ENCODE results near the gene CDC5L.
"Not testable (repeated sequence)": the region's sequence is repeated elsewhere in the genome, so short reads cannot be mapped to it uniquely, and the experiment has no call there.

The CDC5L gene

GRCh38 chr6:44415873-44416502 is 28.5 kb downstream of the CDC5L start:
- peak; percentile 14 for DNase-seq

DNA sequence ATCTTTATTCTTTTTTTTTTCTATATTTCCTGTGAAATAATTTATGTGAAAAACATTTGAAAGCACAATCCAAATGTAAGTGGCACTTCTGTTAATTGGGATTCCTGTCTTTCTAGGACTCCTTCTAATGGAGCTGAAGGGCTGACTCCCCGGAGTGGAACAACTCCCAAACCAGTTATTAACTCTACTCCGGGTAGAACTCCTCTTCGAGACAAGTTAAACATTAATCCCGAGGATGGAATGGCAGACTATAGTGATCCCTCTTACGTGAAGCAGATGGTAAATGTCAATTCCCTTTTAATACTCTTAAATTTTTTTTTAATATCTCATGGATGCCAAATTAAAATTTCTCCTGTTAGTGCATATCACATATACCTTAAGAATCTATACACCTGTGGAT is 35.0 kb downstream of the CDC5L start:
- no peak for DNase-seq

DNA sequence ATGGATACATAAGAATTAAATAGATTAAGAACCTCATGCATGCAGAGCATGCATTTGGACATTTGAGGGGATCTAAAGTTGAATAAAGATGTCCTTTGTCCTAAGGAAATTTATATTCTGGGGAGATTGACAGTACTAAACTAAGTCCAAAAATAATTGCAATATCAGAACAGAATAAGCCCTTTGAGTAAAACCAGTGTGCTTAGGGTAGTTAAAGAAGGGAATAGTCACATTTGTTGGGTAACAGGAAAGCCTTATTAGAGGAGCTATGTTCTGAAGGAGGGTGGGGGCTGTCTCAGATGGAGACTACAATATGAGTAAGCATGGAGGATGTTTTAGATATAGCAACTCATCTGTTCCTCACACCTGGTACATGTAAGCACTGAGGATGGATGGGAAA is 35.8 kb downstream of the CDC5L start:
- DNase-seq = no peak

DNA sequence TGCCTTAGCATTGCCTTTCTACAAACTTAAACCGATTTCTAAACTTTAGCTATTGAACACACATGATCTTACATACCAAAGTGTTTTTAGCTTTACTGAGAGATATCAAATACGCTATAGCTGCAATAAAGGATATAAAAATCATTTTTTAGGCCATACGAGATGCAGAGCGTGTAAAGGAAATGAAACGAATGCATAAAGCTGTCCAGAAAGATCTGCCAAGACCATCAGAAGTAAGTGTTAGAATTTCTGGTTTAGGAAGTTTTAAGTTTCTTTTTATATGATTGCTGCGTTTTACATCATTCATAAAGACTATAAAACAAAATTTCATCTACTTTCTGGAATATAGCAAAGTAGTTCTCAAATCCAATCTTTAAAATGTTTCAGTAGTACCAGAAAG is 38.4 kb downstream of the CDC5L start:
- no peak for DNase-seq

GRCh38 chr6:44428682-44429081 is 41.2 kb downstream of the CDC5L start:
- peak; percentile 40 for DNase-seq

DNA sequence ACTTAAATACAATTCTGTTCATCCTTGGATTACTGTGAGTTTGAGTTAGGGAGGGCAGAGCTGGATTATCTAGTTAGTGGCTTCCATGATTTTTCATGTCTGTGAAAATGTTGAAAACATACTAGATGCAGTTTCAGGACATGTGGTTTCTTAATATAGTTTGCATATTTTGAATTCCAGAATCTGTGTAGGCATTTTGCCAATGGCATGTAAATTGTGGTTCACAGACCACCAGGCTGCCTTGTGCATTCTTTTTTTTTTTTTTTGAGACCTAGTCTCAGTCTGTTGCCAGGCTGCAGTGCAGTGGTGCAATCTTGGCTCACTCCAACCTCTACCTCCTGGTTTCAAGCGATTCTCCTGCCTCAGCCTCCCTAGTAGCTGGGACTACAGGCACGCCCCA is 42.8 kb downstream of the CDC5L start:
- peak; percentile 89 for DNase-seq

DNA sequence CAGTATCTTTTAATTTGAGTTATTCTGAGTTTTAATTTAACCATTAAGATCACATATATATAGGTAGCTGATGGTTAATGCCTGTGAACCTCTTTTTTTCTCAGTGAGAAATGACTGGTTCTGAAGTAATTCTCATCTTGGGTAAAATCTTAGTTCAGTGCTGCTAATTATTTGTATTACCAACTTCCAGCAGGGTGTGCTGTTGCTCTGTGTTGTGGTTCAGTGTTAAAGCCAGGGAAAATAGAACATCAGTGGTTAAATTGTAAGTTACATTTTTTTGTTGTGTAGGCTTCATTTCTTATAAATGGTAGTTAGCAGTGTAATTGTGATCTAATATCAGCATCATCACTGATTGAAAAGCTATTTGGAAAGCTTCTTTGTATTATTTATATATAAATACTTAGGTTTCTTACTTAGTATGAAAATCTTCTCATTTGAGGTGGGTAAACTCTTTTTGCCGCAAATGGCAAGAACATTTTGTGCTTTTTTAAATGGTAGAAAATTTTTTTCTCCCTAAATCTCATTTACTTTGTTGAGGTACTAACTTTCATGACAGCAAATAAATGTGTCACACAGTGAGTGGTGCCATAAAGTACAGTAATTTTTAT is 43.7 kb downstream of the CDC5L start:
- DNase-seq = peak; percentile 80

DNA sequence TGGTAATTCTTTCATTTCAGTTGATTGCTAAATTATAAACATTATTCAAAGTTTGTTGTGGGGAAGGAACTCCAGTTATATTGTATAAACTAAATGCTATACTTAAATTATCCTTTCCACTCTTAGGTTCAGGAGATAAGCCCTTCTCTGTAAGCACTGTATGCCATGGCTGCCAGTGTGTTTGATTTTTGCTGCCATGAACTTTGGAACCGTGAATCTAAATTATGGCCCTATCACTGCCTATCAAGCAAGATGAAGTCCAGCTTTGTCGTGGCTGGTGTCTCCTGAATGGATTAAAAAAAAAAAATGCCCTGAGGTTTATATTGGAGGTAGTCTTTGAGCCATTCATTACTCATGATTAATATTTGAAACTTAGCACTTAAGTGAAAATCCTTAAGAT is 44.7 kb downstream of the CDC5L start:
- DNase-seq = no peak

GRCh38 chr6:44432726-44433125 is 45.2 kb downstream of the CDC5L start:
- DNase-seq = no peak

GRCh38 chr6:44435500-44435899 is 48.0 kb downstream of the CDC5L start:
- DNase-seq = no peak

DNA sequence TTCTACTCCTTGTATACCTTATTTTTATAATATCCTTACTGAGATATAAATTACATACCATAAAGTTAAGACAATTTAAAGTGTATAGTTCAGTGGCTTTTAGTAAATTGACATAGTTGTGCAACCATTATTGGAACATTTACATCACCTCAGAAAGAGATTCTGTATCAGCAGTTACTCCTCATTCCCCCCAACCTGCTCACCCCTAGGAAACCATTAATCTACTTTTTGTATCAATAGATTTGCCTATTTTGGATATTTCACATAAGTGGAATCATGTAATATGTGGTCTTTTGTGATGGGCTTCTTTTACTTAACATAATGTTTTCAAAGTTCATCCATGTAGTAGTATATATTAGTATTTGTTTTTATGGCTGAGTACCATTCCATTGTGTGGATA is 51.3 kb downstream of the CDC5L start:
- DNase-seq = no peak

DNA sequence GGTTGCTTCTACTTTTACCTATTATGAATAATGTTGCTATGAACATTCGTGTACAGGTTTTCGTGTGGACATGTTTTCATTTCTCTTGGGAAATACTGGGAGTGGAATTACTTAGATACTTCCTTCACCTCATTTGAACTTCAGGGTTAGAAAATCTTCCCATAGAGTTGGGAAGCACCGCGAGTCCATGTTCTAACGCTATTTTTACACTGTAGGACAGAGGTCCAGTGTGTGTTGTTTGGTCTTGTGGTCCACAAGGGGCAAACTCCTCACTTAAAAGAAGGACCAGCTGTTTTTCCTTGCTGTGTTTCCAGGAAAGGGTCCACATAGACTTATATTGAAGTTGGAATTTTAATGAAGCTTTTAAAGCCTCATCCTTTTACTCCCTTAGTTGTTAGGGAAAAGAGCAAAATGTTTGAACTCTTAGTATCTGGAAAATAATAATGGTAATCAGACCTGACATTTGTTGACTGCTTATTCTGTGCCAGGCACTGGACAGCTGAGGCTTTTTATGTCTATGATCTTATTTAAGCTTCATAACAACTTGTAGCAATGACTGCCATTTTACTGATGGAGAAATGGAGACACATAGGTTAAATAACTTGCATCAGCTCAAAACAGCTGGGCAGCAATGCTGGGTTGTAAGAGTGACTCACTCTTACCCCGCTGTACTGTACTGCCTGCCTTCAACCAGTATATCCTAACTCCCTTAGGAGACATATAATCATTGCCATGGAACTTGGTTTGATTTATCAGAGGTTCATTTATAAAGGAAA is 52.0 kb downstream of the CDC5L start:
- peak; percentile 88 for DNase-seq

DNA sequence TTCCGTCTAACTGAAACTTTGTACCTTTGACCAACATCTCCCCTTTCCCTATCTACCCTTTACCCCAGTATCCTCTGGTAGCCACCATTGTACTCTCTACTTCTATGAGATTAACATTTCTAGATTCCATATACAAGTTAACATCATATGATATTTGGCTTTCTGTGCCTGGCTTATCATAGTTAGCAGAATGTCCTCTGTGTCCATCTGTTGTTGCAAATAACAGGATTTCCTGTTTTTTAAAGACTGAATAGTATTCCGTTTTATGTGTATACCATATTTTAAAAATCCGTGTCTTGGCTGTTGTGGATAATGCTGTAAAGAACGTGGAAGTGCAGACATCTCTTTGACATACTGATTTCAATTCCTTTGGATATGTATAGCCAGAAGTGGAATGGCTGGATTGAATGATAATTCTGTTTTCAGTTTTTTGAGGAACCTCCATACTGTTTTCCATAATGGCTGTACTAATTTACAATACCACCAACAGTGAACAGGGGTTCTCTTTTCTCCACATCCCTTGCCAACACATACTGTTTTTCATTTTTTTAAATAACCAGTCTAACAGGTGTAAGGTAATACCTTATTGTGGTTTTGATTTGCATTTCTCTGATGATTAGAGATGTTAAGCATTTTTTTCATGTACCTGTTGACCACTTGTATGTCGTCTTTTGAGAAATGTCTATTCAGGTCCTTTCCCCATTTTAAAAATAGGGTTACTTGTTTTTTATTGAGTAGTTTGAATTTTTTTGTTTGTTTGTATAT is 53.8 kb downstream of the CDC5L start:
- no peak for DNase-seq

GRCh38 chr6:44442236-44442635 is 54.7 kb downstream of the CDC5L start:
- DNase-seq = no peak

DNA sequence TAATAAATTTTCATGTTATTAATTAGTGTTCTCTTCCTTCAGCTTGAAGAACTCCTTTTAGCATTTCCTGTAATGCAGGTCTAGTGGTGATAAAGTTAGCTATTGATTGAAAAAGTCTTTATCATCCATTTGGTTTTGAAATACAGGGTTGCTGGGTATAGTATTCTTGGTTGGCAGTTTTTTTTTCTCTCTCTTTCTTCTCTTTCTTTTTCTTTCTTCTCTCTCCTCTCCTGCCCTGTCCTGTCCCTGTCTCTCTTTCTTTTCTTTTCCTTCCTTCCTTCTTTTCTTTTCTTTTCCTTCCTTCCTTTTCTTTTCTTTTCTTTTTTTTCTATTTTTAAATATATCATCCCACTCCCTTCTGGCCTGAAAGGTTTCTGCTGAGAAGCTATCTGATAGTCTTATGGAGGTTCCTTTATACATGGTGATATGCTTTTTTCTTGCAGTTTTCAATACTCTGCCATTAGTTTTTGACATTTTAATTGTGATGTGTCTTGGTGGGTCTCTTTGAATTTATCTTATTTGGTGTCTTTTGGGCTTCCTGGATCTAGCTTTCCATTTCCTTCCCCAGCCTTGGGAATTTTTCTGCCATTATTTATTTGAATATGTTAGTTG is 55.4 kb downstream of the CDC5L start:
- DNase-seq = no peak

DNA sequence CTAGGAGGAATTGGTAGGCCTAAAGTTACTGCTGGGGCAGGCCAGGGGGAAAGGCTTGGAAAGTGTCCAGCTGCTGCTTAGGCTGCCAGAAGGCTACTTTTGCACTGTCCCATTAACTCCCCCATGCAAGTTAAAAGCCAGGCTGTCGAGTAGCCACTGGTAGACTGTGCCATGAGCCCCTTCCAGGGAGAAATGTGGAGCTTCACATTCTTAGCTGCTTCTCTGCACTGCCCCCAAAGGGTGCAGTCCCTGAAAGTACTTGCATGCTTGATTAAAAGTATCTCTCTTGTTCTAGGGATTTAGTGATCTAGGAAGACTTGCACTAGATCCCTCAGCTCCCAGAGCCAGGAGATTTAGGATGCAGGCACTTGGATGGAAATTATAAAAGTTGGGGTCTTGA is 57.3 kb downstream of the CDC5L start:
- no peak for DNase-seq

- peak; percentile 78 for DNase-seq
Observed at GRCh38 chr6:44446626-44447300, 59.3 kb downstream of the CDC5L start.

GRCh38 chr6:44449181-44449580 is 61.7 kb downstream of the CDC5L start:
- not testable (repeated sequence) for DNase-seq

DNA sequence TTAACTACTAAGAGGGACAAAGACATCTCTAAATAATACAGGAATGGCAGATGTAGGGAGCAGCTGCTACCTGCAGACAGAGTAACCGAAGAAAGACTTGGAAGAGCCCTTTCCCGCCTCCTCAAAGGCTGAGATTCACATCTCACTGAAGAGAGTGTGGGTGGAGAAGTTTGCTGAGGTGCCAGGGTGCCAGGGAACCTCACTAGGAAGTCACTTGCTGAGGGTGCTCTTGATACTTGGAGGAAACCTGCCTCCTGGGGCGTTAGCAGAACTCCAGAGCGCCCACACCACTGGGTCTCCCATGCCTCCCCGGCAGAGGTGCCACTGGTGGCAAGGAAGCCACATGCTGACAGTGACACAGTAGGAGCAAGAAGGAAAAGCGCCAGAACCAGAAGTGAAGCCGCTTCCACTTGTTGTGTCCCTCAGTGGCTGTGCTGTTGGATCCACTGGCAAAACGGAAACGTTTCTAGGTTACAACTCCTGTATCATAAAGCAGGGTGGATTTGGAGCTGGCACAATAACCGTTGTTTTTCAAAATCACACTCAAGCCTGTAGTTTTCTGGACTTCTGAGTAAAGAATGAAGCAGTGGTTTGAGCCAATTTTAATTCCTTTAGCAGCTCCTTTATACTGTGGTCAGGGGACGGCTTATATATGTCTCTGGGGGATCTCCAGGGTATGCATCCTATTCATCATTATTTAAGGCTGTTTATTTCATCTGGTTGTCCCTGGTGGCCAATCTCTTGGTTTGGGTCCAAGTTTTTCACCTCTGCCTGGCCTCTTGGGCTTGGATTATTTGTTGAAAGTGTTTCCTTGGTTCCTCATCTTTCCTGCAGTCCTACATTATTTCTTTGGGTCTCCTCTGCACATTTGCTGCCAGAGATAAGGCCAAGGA is 64.5 kb downstream of the CDC5L start:
- peak; percentile 75 for DNase-seq

- peak; percentile 79 for DNase-seq
Observed at GRCh38 chr6:44452725-44453124, 65.2 kb downstream of the CDC5L start.

GRCh38 chr6:44453146-44453545 is 65.6 kb downstream of the CDC5L start:
- no peak for DNase-seq

All from fibroblast of skin of scalp (primary cell).